GM12892 (cell line): Measurements from ENCODE around the gene KCNT1.

Experiments
- DNase-seq: peaks from one replicate; pipeline ENCODE4 v3.0.0; 2011; ENCODE audit not compliant: insufficient read length
- FAIRE-seq: peaks from 2 replicates; lab custom pipeline; 2011; peaks lifted over from hg19 to GRCh38; lab: Jason Lieb, UNC
- POLR2A ChIP-seq: IDR thresholded peaks from 2 replicates; pipeline ENCODE4 v1.6.1; 2011; ENCODE audit warnings: low read depth, low read length, control low read depth
- POLR2AphosphoS5 ChIP-seq: IDR thresholded peaks from 2 replicates; pipeline ENCODE4 v1.6.1; 2011; ENCODE audit warnings: low read depth, low read length, control low read depth
- TAF1 ChIP-seq: IDR thresholded peaks from 2 replicates; pipeline ENCODE4 v1.6.1; 2011; ENCODE audit warnings: low read depth, mild to moderate bottlenecking, control low read depth, low read length, borderline replicate concordance

The KCNT1 gene

GRCh38 chr9:135731454-135731853 lies 29.5 kb downstream of the KCNT1 start:
- no peak for TF ChIP-seq POLR2AphosphoS5
- no peak for TF ChIP-seq POLR2A
- TF ChIP-seq TAF1 = no peak
- DNase-seq (no peak), FAIRE-seq (no peak)

GRCh38 chr9:135732569-135733257 lies 30.7 kb downstream of the KCNT1 start:
- TF ChIP-seq POLR2AphosphoS5 (no peak), TAF1 (no peak), POLR2A (no peak)
- DNase-seq (no peak), FAIRE-seq (no peak)

- no peak for TF ChIP-seq POLR2A
- TF ChIP-seq POLR2AphosphoS5 = no peak
- TF ChIP-seq TAF1 = no peak
- no peak for FAIRE-seq
- no peak for DNase-seq
Measured at GRCh38 chr9:135734616-135735144, 32.7 kb downstream of the KCNT1 start.

GRCh38 chr9:135736272-135736978 lies 34.4 kb downstream of the KCNT1 start:
- DNase-seq (no peak), FAIRE-seq (no peak)

GRCh38 chr9:135736979-135737839 lies 35.2 kb downstream of the KCNT1 start:
- no peak for TF ChIP-seq POLR2A
- TF ChIP-seq POLR2AphosphoS5 = no peak
- no peak for TF ChIP-seq TAF1
- DNase-seq (no peak), FAIRE-seq (no peak)

More at GRCh38 chr9:135736272-135736978, 34.4 kb downstream of the KCNT1 start:
- TF ChIP-seq POLR2AphosphoS5 (no peak), TAF1 (no peak), POLR2A (no peak)

- TF ChIP-seq POLR2AphosphoS5 (no peak), POLR2A (no peak), TAF1 (no peak)
- no peak for FAIRE-seq
- no peak for DNase-seq
Measured at GRCh38 chr9:135737840-135738521, 36.0 kb downstream of the KCNT1 start.

GRCh38 chr9:135739271-135740220 lies 37.6 kb downstream of the KCNT1 start:
- no peak for TF ChIP-seq TAF1
- no peak for TF ChIP-seq POLR2A
- TF ChIP-seq POLR2AphosphoS5 = no peak
- FAIRE-seq = no peak

GRCh38 chr9:135741276-135742219 lies 39.6 kb downstream of the KCNT1 start:
- TF ChIP-seq TAF1 (no peak), POLR2A (no peak), POLR2AphosphoS5 (no peak)
- FAIRE-seq (no peak), DNase-seq (no peak)

More at GRCh38 chr9:135739271-135740220, 37.6 kb downstream of the KCNT1 start:
- no peak for DNase-seq

GRCh38 chr9:135743021-135743420 lies 41.0 kb downstream of the KCNT1 start:
- no peak for FAIRE-seq
- TF ChIP-seq POLR2A (no peak), POLR2AphosphoS5 (no peak), TAF1 (no peak)
- DNase-seq = no peak
